Midbrain (tissue), 1 donor: Measurements from ENCODE around the gene LILRA2.
"Not testable (repeated sequence)": the region's sequence is repeated elsewhere in the genome, so short reads cannot be mapped to it uniquely, and the experiment has no call there.

Source experiments
- DNase-seq: peaks from one replicate; lab custom pipeline; 2025; lab: John Stamatoyannopoulos, UW

LILRA2 gene

DNA sequence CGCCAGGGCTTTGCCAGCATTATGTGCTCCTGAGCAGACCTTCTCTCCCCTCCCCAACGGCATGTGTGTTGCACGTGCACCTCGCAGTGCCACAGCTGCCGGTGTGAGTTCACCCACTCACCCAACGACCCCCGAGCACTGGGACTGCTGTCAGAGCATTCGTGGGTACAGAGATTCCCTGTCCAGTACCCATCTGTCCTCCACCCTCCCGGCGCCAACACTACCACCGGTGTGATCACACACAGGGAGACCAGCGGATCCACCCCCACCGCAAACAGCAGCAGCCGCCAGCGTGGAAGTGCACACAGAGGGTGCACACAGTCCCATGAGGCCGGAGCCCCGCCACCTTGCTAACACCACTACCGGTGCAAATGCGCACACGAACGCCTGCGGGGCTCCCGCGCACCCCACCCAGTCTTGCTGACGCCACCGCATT lies 35.8 kb downstream of the LILRA2 start:
- no peak for DNase-seq

- peak; percentile 1 for DNase-seq
These were observed 38.8 kb downstream of the LILRA2 start for GRCh38 chr19:54612428-54612827.

- DNase-seq = no peak
These were observed 41.1 kb downstream of the LILRA2 start for GRCh38 chr19:54614726-54615125.

- DNase-seq = no peak
These were observed 42.5 kb downstream of the LILRA2 start for GRCh38 chr19:54616057-54616456.

- no peak for DNase-seq
These were observed 43.4 kb downstream of the LILRA2 start for GRCh38 chr19:54616821-54617560.

DNA sequence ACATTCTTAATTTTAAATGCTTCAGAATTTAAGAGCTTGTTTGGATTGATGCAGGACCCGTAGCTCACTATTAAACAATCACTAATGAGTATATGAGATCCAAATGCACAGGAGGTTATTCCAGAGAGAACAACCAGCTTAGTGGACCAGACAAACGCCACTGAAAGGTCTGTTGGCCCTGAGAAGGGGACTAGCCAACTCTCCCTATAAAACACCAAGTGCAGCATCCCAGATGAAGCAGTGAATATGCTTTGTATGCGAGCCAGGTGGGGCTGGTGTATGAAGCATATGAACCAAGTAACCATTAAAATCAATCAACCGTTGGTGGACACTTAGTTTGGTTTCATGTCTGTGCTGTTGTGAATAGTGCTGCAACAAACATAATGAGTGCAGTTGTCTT lies 46.9 kb downstream of the LILRA2 start:
- DNase-seq = no peak

DNA sequence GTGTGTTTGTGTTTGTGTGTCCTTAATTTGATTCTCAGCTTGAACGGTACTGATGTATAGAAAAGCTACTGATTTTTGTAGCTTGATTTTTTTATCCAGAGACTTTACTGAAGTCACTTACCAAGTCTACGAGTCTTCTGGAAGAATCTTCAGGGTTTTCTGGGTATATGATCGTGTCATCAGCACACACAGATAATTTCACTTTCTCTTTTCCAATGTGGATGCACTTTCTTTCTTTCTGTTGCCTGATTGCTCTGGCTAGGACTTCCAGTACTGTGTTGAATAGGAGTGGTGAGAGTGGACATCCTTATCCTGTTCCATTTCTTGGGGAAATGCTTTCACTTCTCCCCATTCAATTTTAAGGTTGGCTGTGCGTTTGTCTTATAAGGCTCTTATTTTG lies 48.8 kb downstream of the LILRA2 start:
- DNase-seq = no peak

DNA sequence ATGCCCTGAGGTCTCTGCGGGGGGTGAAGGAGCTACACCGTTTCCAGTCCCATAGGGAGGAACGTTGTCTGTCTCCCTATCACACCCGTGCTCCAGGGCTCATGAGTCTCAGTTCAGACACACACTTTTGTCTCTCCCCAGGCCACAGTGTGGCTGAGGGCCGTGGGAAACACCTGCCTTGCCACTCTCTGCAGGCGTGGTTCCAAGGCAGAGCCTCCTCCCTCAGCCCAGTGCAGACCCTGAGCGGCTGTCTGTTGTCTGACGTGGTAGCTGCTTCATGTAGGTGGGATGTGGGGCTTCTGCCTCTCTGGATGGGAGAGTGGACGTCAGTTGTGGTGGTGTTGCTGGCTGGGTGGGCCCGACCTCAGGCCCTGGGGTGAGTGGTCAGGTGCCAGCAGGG lies 50.6 kb downstream of the LILRA2 start:
- not testable (repeated sequence) for DNase-seq

DNA sequence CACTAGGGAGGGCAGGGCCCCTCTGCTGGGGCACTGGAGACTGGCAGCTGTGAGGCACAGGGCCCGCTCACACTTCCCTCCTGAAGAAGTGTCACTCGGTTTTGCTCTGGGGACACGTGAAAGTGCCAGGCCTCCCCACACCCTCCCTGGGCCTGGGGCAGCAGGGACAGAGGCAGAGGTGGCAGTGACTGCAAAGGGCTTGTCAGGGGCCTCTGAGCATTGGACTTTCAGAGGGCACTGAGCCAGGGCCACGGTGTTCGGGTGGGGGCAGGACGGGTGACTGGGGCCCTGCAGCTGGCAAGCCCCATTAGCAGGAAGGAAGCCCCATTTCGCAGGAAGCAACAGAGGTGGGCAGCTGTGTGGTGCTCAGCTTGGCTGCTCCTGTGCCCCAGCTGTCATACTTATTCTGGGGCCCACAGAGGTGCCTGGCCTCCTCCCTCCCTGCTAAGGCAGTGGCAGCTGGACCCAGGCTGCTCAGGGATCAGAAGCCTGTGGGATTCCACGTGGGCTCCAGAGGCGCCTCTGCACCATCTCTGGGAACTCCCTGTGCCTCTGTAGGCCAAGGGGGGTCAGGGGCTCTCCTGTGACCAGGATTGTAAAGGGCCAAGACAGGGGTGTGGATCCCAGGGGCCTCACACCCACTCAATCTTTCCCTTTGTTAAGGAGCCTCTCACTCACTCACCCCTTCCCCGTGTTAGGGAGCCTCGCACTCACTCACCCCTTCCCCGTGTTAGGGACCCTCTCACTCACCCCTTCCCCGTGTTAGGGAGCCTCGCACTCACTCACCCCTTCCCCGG lies 51.5 kb downstream of the LILRA2 start:
- DNase-seq = not testable (repeated sequence)

DNA sequence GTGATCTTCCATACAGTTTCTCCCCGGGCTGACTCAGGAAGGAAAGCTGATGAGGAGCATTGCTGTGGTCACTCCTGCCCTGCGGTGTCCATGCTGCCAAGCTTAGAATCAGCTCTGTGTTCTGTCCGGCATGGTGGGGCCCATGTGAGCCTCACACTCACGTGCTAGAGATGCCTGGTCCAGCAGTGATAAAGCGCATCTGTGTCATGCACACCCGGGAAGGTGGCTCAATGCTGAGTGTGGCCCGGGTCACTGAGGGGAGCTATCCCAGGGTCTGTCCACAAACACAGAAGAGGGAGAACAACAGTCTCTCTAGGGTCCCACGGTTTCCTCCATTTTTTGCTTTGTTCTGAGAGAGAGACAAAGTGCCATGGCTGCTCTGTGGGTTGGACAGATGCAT lies 53.2 kb downstream of the LILRA2 start:
- no peak for DNase-seq

DNA sequence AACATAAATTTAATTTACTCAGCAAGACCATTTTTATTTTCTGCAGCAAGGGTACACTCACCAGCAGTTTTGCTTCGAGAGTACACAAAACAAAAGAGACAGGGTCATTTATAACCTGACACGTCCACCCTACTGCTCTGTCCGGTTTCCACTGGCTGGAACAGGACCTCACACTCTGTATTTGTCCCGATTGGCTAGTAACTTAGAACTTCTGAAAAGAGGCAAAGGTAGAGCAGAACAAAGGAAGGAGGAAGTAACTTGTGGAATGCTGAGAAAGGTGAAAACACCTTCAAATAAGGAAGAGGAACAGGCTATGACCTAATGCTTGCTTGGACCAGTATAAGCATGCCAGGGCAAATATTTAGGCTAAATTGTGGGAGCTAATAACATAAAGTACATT lies 54.3 kb downstream of the LILRA2 start:
- DNase-seq = not testable (repeated sequence)

DNA sequence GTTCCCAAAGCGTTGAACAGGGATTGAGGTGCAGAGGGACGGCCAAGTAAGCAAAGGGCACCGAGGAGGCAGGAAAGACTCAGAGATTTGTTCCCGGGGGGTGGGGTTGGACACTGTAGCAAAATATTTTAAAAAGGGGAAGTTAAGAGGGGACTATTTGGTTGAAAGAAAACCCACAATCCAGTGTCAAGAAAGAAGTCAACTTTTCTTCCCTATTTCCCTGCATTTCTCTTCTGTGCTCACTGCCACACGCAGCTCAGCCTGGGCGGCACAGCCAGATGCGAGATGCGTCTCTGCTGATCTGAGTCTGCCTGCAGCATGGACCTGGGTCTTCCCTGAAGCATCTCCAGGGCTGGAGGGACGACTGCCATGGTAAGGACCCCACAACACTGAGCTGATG lies 56.7 kb downstream of the LILRA2 start, which contains the start of gene LILRB1:
Gene LILRB1, plus strand, starts transcription at position 223 of the 400 bp plus-strand sequence. CDS start 590 bp downstream, outside the sequence.
- DNase-seq = not testable (repeated sequence)

GRCh38 chr19:54630782-54631181 lies 57.2 kb downstream of the LILRA2 start:
- DNase-seq = no peak

DNA sequence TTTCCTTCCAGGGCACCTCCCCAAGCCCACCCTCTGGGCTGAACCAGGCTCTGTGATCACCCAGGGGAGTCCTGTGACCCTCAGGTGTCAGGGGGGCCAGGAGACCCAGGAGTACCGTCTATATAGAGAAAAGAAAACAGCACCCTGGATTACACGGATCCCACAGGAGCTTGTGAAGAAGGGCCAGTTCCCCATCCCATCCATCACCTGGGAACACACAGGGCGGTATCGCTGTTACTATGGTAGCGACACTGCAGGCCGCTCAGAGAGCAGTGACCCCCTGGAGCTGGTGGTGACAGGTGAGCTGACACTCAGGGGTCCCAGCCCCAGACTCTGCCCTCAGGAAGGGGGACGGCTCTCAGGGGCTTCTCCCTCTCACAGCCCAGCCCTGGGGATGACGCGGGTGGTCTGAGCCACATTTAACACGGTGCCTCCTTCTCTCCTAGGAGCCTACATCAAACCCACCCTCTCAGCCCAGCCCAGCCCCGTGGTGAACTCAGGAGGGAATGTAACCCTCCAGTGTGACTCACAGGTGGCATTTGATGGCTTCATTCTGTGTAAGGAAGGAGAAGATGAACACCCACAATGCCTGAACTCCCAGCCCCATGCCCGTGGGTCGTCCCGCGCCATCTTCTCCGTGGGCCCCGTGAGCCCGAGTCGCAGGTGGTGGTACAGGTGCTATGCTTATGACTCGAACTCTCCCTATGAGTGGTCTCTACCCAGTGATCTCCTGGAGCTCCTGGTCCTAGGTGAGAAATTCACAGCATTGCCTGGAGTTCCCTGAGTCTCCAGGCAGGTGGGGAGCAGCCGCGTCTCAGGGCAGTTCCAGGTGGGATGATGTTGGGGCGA lies 58.1 kb downstream of the LILRA2 start:
- DNase-seq = not testable (repeated sequence)

DNA sequence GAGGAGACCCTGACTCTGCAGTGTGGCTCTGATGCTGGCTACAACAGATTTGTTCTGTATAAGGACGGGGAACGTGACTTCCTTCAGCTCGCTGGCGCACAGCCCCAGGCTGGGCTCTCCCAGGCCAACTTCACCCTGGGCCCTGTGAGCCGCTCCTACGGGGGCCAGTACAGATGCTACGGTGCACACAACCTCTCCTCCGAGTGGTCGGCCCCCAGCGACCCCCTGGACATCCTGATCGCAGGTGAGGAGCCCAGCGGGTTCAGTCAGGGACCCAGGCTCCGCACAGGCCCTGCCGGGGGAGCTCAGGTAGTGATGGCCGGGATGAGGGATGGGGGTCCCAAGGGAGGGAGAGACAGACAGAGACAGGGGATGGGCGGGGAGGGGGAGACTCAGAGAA lies 58.9 kb downstream of the LILRA2 start:
- not testable (repeated sequence) for DNase-seq

DNA sequence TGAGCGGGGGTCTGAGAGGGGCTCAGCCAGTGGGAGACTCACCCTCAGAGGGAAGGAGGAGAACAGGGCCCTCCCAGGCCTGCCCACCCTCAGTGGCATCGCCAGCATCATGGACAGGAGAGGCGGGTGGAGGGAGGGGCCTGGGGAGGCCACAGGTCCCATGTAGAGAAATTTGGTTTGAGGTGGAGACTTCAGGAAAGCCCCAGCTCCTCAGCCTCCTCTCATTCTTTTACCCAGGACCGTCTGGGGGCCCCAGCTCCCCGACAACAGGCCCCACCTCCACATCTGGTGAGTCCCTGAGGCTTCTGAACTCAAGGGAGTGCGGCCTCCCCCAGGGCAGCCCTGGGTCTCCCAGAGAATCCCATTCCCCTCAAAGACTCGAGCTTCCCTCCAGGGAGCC lies 59.8 kb downstream of the LILRA2 start:
- DNase-seq = no peak

DNA sequence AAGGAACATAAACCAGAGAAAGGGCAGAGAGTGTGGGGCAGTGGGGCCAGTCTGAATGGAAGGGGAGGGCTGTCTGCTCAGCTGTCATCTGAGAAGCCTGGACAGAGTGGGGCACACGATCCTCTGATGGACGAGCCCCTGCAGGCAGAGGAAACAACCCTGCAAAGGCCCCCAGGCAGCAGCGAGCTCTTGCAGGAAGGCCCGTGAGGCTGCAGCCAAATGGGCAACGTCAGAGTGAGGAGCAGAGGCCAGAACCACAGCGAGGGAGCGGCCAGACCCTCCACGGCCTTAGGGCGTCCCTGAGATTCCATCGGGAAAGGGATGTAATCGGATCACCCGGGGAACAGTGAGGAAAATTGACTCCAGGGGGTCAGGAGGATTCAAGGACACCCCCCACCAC lies 62.5 kb downstream of the LILRA2 start:
- not testable (repeated sequence) for DNase-seq

GRCh38 chr19:54638683-54639082 lies 65.1 kb downstream of the LILRA2 start:
- DNase-seq = no peak
